NCI-H1105 treated with DMSO at 0.1 percent for 48 hours (cell line): ENCODE measurements around the gene FGD2.
"Not testable (repeated sequence)": the region's sequence is repeated elsewhere in the genome, so short reads cannot be mapped to it uniquely, and the experiment has no call there.

Experiments
- DNase-seq: peaks from one replicate; lab custom pipeline; 2025; lab: John Stamatoyannopoulos, UW

FGD2 gene

GRCh38 chr6:36971921-36972673, 33.4 kb upstream of the FGD2 start:
- DNase-seq = no peak

GRCh38 chr6:36973190-36973589, 32.3 kb upstream of the FGD2 start:
- DNase-seq = no peak

DNA sequence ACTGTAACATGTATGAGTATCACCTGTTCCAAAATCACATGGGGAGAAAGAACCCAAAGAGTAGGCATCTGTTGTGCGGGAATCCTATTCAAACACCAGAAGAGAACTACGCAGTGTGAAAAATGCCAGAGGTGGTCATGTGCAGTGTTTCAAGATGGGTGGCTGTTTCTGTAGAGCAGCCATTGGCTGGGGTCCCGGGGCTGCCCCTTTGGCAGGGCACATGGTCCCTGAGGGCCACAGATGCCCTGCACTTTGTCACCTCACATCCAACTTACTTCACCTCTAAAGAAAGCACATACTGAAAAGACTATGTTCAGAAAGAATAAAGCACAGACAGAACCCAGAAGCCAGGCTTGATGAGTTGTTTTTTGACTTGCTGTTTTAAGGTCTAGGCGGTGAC, 31.8 kb upstream of the FGD2 start:
- no peak for DNase-seq

DNA sequence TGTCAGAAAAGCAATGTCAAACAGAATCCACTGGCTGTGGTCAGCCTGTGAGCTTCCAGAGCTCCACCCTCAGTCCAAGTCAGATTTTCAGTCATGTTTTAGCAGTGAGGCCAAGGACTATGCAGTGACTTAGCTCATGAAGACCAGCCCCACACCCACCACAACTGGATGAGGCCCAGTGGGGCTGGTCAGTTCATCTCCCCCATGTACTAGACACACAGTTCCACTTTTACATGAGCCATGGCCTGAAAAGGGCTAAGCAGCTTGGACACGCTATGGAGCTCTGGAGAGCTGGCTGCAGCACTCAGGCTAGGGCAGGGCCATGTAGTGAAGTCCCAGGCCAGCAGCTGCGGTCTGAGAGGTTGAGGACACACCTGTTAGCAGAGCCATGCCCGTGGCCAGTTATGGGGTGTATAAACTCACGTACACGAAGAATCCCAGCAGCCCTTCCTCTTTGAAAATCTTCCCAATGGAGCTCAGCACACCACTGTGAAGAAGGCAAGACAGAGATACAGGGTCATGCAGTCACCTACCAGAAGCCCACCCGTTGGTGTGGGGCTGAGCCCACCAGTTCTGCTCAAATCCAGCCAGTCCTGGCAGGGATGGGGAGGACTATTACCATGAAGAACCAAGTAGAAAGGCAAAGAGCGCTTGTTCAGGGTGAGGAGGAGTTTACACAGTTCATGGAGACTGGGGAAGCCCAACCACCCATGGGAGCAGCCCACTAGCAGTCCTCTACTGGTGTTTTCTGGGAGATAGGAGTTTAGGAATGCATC, 30.0 kb upstream of the FGD2 start:
- DNase-seq = no peak

GRCh38 chr6:36976007-36976264, 29.5 kb upstream of the FGD2 start:
- no peak for DNase-seq

DNA sequence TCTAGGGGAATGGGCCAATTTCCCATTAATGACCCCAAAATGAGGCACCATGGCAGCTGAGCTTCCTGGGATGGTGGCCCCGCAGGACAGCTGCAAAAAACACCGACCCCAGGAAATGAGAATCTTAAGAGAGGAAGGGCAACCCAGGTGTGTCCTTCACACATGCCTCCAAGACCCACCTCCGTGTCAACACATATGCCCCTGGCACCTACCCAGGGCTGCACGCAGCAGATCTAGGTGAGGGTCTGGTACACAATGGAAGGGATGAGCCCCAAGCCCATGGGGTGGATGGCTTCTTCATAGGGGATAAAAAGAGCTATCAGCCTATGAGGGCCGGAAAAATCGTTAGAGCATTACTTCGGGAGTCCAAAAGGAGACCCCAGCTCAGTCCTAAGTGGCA, 28.9 kb upstream of the FGD2 start:
- no peak for DNase-seq

DNA sequence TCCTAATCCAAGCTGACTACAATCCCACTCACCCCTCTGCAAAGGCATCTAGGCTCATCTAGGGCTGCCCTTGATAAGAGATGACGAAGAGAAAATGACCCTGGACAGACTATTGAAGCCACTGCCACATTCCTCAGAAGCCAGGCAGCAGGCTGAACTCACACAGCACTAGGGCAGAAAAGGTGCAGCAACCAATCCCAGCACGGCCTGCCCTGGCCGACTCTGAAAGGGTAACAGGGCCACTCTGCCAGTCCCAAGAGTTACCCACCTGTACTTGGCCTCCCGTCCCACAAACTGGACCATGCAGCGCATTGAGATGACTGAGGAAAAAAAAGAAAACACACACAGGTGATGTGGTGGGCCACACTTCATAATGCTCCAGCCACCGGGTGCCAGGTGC, 28.5 kb upstream of the FGD2 start:
- no peak for DNase-seq

DNA sequence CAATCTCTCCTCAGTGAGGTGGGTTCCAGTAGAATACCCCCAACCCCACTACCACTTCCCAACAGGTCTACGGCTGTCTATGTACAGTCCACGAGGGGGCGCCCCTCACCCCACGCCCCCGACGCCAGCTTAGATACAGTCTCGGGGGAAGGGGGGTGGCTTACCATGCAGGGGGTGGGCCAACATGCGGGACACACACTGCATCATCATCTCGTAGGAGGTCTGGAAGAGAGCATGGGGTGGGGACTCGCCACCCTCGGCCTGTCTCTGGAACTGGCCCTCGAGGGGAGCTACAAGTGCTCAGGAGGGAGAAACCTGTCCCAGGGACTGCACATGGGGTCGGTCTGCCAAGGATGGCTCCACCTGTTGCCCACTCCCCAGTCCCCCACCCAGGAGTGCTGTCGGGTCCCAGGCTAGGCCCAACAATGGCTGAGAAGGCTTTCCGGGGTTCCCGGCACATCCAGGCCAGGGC, 27.9 kb upstream of the FGD2 start:
- no peak for DNase-seq

DNA sequence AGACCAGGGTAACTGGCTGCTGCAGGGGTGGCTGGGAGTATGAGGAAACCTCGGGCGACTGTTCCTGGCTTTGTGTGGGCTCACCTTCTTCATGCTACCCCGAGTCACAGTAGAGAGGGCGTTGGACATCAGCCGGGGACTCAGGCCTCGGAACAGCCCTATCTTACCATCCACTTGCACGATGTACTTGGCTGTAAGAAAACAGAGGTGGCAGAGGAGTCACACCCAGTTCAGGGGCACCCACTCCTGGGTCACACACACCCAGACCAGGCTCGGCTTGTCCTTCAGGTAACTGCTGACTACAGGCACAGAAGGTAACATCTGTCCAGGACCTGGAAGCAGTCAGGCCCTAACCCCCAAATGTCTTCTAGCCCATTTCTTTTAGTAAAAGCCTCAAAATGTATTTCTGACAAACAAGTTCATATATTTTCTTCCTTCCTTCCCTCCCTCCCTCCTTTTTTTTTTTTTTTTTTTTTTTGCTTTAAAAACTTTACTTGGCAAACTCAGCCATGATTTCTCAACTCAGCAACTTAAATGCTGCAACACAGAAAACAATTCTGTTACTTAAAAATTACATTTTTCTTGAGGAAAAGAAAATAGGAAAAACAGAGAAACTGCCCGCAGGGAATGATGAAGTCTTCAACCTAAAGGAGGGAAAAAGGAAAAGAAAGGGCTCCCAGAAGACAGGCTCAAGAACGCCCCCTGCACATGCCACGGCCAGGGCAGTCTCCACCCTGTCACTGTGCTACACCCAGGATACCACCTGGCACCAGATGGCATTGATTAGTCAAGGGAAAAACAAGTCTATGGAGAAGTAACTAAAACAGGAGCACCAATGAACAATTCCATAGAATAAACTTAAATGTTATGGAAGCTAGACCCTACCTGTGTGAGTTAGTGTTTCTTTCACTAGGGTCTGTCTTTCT, 26.8 kb upstream of the FGD2 start:
- no peak for DNase-seq

- DNase-seq = peak; percentile 96
Measured at GRCh38 chr6:36979347-36979742, 26.1 kb upstream of the FGD2 start.

DNA sequence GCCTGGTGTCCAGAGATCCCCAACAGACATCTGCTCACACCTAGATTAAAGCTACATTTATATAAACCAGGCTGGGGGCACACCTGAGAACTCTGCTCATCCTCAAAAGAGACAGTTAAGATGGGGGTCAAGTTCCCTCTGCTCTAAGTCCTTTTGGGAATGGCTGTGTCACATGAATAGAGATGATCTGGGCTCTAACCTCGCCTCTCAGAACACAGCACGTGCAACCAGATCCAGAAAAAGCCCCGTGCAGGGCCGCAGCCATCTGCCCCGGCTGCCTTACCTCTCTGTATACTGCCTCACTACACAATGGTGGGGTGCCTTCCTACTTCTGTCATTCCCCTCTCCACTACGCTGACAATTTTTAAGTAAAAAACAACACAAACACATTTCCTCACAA, 25.3 kb upstream of the FGD2 start:
- DNase-seq = no peak

GRCh38 chr6:36980876-36981619, 24.4 kb upstream of the FGD2 start:
- no peak for DNase-seq

- DNase-seq = no peak
Measured at GRCh38 chr6:36983538-36983937, 21.9 kb upstream of the FGD2 start.

DNA sequence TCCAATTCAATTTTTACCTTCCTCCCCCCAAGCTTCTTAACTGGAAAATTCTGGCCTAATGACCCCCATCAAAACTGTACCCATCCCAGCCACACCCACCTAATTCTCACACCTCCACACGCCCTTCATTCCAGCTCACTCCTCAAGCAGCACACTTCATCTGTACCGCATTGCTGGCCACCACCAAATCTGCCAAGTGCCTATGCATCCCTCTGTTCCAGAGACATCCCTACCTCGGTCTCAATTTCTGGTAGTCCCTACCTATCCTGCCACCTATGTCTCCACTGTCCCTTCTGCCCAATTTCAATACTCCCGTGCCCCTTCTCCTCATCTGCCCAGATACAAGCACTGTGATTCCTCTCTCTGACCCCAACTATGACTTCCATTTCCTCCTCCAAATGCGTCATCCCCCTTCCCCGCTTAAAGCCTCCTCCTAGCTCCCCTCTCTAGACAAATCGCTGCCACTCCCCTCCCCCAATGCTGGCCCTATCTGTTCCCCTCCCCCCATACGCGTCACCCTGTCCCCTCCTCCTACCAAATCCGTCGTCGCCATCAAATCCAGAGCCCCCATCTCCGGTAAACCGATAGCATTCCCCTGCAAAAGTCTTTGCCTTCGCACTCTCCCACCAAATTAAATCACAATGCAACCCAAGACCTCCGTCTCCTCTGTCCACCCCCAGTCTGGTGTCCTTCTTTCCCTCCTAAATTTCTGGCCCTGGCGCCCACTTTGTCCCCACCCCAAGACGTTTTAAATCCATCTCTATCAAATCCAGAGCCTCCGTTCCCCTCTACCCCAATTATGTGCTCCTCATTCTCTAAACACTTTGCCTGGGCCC, 20.7 kb upstream of the FGD2 start:
- DNase-seq = peak; percentile 39

DNA sequence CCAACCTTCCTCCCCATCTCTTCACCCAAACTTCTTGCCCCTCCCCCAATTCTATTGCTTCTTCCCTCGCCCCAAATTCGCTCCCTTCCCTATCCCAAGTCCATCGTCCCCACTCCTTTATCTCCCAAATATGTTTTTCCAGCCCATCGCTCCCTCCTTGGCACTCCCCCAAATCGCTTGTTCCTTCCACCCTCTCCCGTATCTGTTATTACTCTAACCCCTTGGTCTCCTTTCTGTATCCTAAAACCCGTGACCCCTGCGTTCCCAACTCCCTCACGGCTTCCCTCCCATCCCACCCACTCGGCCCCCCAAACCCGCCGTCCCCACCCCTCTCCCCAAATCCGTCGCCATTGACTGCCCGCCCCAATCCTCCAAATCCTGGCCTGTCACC, 20.0 kb upstream of the FGD2 start:
- DNase-seq = no peak

GRCh38 chr6:36985808-36986703, 19.4 kb upstream of the FGD2 start, which contains the start of gene MTCH1:
Gene MTCH1, minus strand, starts transcription at chr6:36986196. Its CDS starts 23 bp downstream, at chr6:36986173.
- peak; percentile 78 for DNase-seq

- DNase-seq = no peak
Measured at GRCh38 chr6:36986704-36987047, 18.8 kb upstream of the FGD2 start.

DNA sequence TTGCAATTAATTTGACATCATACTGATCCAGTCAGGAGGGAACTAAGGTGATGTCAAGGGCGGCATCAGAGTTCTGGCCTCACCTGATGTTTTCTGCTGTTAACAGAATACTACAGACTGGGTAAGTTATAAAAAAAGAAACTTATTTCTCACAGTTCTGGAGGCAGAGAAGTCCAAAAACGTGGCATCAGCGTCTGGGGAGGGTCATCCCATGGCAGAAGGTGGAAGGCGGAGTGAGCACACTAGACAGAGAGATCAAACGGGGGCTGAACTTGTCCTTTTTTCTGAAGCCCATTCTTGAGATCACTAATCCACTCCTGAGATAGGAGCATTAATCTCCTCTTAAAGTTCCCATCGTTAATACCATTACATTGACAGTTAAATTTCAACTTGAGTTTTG, 16.2 kb upstream of the FGD2 start:
- no peak for DNase-seq

- DNase-seq = not testable (repeated sequence)
Measured at GRCh38 chr6:36990401-36990800, 15.1 kb upstream of the FGD2 start.
